Measurements from ENCODE around the gene FNDC3B. TPM values are rescaled to one million over a fixed set of nuclear protein-coding genes. Genes with fewer than 3 reads are reported as not detected.

Gene FNDC3B
- total RNA-seq, 2 experiments from 2014 or later, result 14.4 to 17.8 TPM

GRCh38 chr3:172166261-172166660 is 126.9 kb downstream of the FNDC3B start:
- H3K9me3 Mint-ChIP-seq, result no peaks in the 10 kb centered on the region
- intact Hi-C loops (cut with micrococcal nuclease), result no loop called here
- no peak for DNase-seq
- H3K27ac Mint-ChIP-seq, result no peak overlapping the region
- no peaks in the 10 kb centered on the region for H3K27me3 Mint-ChIP-seq
- H3K36me3 Mint-ChIP-seq, result peaks cover 9% of the 10 kb centered on the region
- H3K4me3 Mint-ChIP-seq, result no peak overlapping the region
- H3K4me1 Mint-ChIP-seq (ENCODE audit: low read depth), result peaks cover 2% of the 10 kb centered on the region
- ChIA-PET CTCF (no interaction called here), POLR2A (no interaction called here)

DNA sequence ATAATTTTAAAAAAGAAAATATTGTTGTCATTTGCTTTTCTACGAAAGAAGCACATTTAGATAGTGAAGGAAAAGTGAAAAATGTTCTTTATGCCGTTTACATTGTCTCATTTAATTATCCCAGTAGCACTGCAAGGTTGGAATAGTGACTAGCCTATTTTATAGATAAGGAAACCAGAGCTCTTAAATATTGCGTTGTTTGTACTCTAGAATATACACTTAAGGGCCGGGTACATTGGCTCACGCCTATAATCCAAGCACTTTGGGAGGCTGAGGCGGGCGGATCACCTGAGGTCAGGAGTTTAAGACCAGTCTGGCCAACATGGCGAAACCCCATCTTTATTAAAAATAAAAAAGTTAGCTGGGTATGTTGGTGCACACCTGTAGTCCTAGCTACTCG is 127.5 kb downstream of the FNDC3B start:
- DNase-seq, result no peak
- H3K9me3 Mint-ChIP-seq, result no peaks in the 10 kb centered on the region
- H3K4me3 Mint-ChIP-seq, result no peak overlapping the region
- peaks cover 9% of the 10 kb centered on the region for H3K36me3 Mint-ChIP-seq
- peaks cover 5% of the 10 kb centered on the region for H3K4me1 Mint-ChIP-seq (ENCODE audit: low read depth)
- ChIA-PET POLR2A (no interaction called here), CTCF (no interaction called here)
- no peaks in the 10 kb centered on the region for H3K27me3 Mint-ChIP-seq
- no peak overlapping the region for H3K27ac Mint-ChIP-seq
- intact Hi-C loops (cut with micrococcal nuclease), result no loop called here

- POLR2A ChIA-PET, result no interaction called here
- DNase-seq, result no peak
- intact Hi-C loops (cut with micrococcal nuclease), result no loop called here
- CTCF ChIA-PET, result interaction anchor here (0.9 kb wide), 1 partner anchor 9 kb away, joined by 4 read pairs; no protein-coding TSS in a partner anchor
- Mint-ChIP-seq H3K36me3 (peaks cover 7% of the 10 kb centered on the region), H3K27me3 (no peaks in the 10 kb centered on the region), H3K9me3 (peaks cover 1% of the 10 kb centered on the region), H3K4me3 (no peak overlapping the region), H3K27ac (no peak overlapping the region), H3K4me1 (ENCODE audit: low read depth) (peaks cover 9% of the 10 kb centered on the region)
These were observed 128.7 kb downstream of the FNDC3B start for GRCh38 chr3:172167892-172168648.

- H3K4me3 Mint-ChIP-seq, result no peak overlapping the region
- H3K27ac Mint-ChIP-seq, result no peak overlapping the region
- peaks cover 17% of the 10 kb centered on the region for H3K4me1 Mint-ChIP-seq (ENCODE audit: low read depth)
- intact Hi-C loops (cut with micrococcal nuclease), result no loop called here
- H3K9me3 Mint-ChIP-seq, result peaks cover 4% of the 10 kb centered on the region
- peaks cover 7% of the 10 kb centered on the region for H3K36me3 Mint-ChIP-seq
- H3K27me3 Mint-ChIP-seq, result no peaks in the 10 kb centered on the region
- ChIA-PET POLR2A (no interaction called here), CTCF (interaction anchor here (0.7 kb wide), 1 partner anchor 163 kb away, joined by 3 read pairs; no protein-coding TSS in a partner anchor)
- DNase-seq, result no peak
These were observed 130.8 kb downstream of the FNDC3B start for GRCh38 chr3:172170073-172170709.

GRCh38 chr3:172170841-172171240 is 131.5 kb downstream of the FNDC3B start:
- DNase-seq, result no peak
- Mint-ChIP-seq H3K27ac (no peak overlapping the region), H3K4me3 (no peak overlapping the region), H3K27me3 (no peaks in the 10 kb centered on the region), H3K4me1 (ENCODE audit: low read depth) (peaks cover 19% of the 10 kb centered on the region), H3K36me3 (peaks cover 7% of the 10 kb centered on the region), H3K9me3 (peaks cover 4% of the 10 kb centered on the region)
- intact Hi-C loops (cut with micrococcal nuclease), result no loop called here
- ChIA-PET POLR2A (no interaction called here), CTCF (interaction anchor here (0.7 kb wide), 1 partner anchor 162 kb away, joined by 3 read pairs; no protein-coding TSS in a partner anchor)

- H3K4me1 Mint-ChIP-seq (ENCODE audit: low read depth), result peaks cover 19% of the 10 kb centered on the region
- H3K27me3 Mint-ChIP-seq, result no peaks in the 10 kb centered on the region
- CTCF ChIA-PET, result no interaction called here
- POLR2A ChIA-PET, result no interaction called here
- peaks cover 7% of the 10 kb centered on the region for H3K36me3 Mint-ChIP-seq
- intact Hi-C loops (cut with micrococcal nuclease), result no loop called here
- H3K27ac Mint-ChIP-seq, result no peak overlapping the region
- DNase-seq, result no peak
- no peak overlapping the region for H3K4me3 Mint-ChIP-seq
- peaks cover 4% of the 10 kb centered on the region for H3K9me3 Mint-ChIP-seq
These were observed 132.2 kb downstream of the FNDC3B start for GRCh38 chr3:172171396-172172075.

DNA sequence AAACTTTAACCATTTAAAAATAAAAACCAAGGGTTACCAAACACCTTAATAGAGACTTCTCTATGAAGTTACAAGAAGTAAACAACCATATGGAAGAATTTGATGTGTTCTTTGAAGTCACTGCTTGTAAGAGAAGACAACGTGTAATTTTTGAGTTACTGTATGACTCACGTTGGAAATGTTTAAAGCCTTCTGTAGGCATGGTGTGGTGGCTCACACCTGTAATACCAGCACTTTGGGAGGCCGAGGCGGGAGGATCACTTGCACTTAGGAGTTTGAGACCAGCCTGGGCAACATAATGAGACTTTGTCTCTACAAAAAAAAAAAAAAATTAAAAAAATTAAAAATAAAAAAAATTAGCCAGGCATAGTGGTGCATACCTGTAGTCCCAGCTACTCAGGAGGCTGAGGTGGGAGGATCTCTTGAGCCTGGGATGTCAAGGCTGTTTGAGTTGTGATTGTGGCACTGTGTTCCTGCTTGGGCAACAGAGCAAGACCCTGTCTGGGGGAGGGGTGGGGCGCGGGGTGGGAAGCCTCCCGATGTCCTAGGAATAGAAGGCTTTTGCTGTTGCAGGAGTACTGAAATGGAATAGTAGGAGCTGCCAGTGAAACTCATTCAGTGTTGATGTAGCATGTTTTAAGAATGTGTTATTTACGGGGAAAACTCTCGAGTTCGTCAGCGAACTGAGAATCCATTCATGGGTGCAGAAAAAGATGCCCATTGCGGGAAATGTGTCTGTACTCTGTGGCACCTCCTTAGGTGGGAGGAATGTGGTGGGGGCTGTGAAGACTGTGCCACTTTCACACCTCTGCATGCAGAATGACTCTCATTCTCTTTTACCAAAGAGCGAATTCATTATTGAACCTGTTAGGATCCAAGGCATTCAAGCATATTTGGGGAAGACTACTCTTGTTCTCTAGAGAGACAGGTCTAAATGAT is 134.2 kb downstream of the FNDC3B start:
- peak; percentile 29 for DNase-seq
- ChIA-PET POLR2A (no interaction called here), CTCF (no interaction called here)
- peaks cover 4% of the 10 kb centered on the region for H3K9me3 Mint-ChIP-seq
- intact Hi-C loops (cut with micrococcal nuclease), result no loop called here
- no peaks in the 10 kb centered on the region for H3K27me3 Mint-ChIP-seq
- no peak overlapping the region for H3K4me3 Mint-ChIP-seq
- no peak overlapping the region for H3K27ac Mint-ChIP-seq
- H3K36me3 Mint-ChIP-seq, result peaks cover 7% of the 10 kb centered on the region
- H3K4me1 Mint-ChIP-seq (ENCODE audit: low read depth), result peaks cover 19% of the 10 kb centered on the region

DNA sequence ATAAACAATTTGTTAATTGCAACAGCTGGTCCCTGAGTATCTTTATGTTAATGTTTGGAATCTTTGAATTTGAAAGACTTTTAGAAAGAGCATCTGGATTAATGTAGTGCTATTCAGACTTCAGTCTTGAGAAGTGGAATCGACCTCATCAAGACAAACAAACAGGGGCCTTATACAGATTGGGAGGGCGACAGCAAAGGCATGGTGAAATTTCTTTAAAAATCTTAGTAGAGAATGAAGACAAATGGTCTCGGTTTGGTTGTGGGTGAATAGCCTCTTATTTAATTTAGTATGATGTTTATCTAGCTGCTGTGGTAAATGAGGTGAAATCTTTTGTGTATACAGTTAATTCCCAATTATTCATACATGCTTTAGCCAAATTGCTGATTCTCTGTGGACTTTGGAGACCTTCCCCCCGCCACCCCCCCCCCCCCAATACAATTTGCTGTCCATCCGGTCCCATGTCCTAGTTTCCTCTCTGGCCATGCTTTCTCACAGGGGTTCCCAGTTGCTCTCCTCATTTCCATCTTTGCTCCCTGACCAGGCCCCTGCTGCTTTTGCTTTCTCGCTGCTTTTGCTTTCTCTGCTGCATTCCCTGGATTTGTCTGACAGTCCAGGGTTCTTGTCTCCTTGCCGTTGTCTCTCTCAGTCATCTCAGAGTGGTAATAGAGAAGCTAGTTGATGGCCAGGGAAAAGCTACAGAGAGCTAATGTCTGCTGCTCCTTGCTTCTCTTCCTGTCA is 135.3 kb downstream of the FNDC3B start:
- no peak overlapping the region for H3K4me3 Mint-ChIP-seq
- no peak overlapping the region for H3K27ac Mint-ChIP-seq
- POLR2A ChIA-PET, result no interaction called here
- no peak for DNase-seq
- CTCF ChIA-PET, result interaction anchor here (1.8 kb wide), 1 partner anchor 158 kb away, joined by 4 read pairs; no protein-coding TSS in a partner anchor
- peaks cover 2% of the 10 kb centered on the region for H3K36me3 Mint-ChIP-seq
- peaks cover 4% of the 10 kb centered on the region for H3K9me3 Mint-ChIP-seq
- H3K4me1 Mint-ChIP-seq (ENCODE audit: low read depth), result peaks cover 16% of the 10 kb centered on the region
- intact Hi-C loops (cut with micrococcal nuclease), result no loop called here
- no peaks in the 10 kb centered on the region for H3K27me3 Mint-ChIP-seq

- POLR2A ChIA-PET, result no interaction called here
- Mint-ChIP-seq H3K27ac (no peak overlapping the region), H3K9me3 (peaks cover 4% of the 10 kb centered on the region), H3K4me3 (no peak overlapping the region), H3K27me3 (no peaks in the 10 kb centered on the region), H3K36me3 (peaks cover under 1% of the 10 kb centered on the region), H3K4me1 (ENCODE audit: low read depth) (peaks cover 16% of the 10 kb centered on the region)
- DNase-seq, result no peak
- intact Hi-C loops (cut with micrococcal nuclease), result no loop called here
- CTCF ChIA-PET, result interaction anchor here (1.8 kb wide), 1 partner anchor 157 kb away, joined by 4 read pairs; no protein-coding TSS in a partner anchor
These were observed 135.8 kb downstream of the FNDC3B start for GRCh38 chr3:172175254-172175599.

- peaks cover 16% of the 10 kb centered on the region for H3K4me1 Mint-ChIP-seq (ENCODE audit: low read depth)
- ChIA-PET CTCF (interaction anchor here (1.3 to 1.8 kb wide), 2 partner anchors 74 to 156 kb away, joined by 3 to 4 read pairs; no protein-coding TSS in a partner anchor), POLR2A (no interaction called here)
- no peak overlapping the region for H3K27ac Mint-ChIP-seq
- H3K27me3 Mint-ChIP-seq, result no peaks in the 10 kb centered on the region
- intact Hi-C loops (cut with micrococcal nuclease), result no loop called here
- H3K9me3 Mint-ChIP-seq, result peaks cover 4% of the 10 kb centered on the region
- no peak overlapping the region for H3K4me3 Mint-ChIP-seq
- DNase-seq, result no peak
- no peaks in the 10 kb centered on the region for H3K36me3 Mint-ChIP-seq
These were observed 136.8 kb downstream of the FNDC3B start for GRCh38 chr3:172176061-172176770.

DNA sequence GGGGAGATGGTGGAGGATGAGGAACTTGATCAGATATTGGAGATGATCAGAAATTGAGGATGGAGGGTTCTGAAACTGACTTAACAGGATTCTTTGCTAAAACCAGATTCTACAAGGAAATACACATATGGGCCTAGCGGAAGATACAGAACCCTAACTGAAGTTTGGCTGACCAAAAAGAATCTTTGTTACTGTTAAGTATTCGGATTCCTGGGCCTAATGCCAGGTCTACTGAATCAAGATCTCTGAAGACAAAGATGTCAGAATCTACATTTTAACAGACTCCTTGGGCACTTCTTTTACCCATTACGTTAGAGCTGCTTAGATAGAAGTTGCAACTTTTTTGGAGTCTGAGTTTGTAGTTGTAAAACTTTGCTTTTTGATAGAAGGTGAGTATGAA is 137.7 kb downstream of the FNDC3B start:
- peaks cover 16% of the 10 kb centered on the region for H3K4me1 Mint-ChIP-seq (ENCODE audit: low read depth)
- no peaks in the 10 kb centered on the region for H3K36me3 Mint-ChIP-seq
- intact Hi-C loops (cut with micrococcal nuclease), result no loop called here
- H3K9me3 Mint-ChIP-seq, result peaks cover 4% of the 10 kb centered on the region
- H3K27ac Mint-ChIP-seq, result no peak overlapping the region
- ChIA-PET CTCF (interaction anchor here (0.6 to 1.3 kb wide), 3 partner anchors 8 to 75 kb away, joined by 3 to 4 read pairs (median 3); no protein-coding TSS in a partner anchor), POLR2A (no interaction called here)
- H3K4me3 Mint-ChIP-seq, result no peak overlapping the region
- H3K27me3 Mint-ChIP-seq, result no peaks in the 10 kb centered on the region
- DNase-seq, result no peak

All from activated CD4-positive, alpha-beta memory T cell treated with anti-CD3 and anti-CD28 coated beads for 36 hours (primary cell).